IPS-NIHi11 (cell line): Measurements from ENCODE around the gene CPO.

Experiments used
- DNase-seq: peaks from one replicate; pipeline ENCODE4 v3.0.0; 2012; ENCODE audit warnings: mixed read lengths, low spot score

Gene CPO

DNA sequence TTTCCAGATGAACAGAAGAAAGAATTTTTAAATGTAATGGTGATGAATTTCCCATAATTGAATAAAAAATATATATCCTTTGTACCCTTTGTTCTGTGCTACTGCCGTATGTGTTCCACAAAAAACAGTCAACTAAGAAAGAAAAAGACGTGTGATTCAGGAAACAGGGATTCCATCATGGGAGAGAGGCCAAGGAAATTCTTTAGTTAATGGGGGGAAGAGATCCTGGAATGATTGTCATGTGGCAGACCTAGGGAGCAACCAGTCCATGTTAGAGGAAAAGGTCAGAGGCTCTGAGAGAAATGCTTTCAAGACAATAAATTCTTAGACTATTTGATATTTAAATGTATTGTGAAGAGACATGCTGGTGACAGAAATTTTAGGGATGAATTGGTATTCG lies 76.6 kb downstream of the CPO start:
- no peak for DNase-seq
